AG04449 (cell line): ENCODE results near the gene IL6R.

Source experiments
- CTCF ChIA-PET: fragments of 350-600 bp; formaldehyde crosslinking; extraction: SDS; loops from one replicate; lab custom pipeline; 2021; ENCODE audit warnings: antibody characterized with exemption; lab: Yijun Ruan, JAX
- POLR2A ChIA-PET: fragments of 400-600, 350-600 bp; formaldehyde crosslinking; extraction: SDS; loops from one replicate; lab custom pipeline; 2020; ENCODE audit warnings: antibody characterized with exemption, inconsistent platforms; lab: Yijun Ruan, JAX
- DNase-seq: peaks from one replicate; pipeline ENCODE4 v3.0.0-alpha.2; 2010; ENCODE audit warnings: low read depth, low spot score
- H3K4me3 ChIP-seq: 2 replicates; pipeline ENCODE4 v1.5.1; 2011; ENCODE audit warnings: low read depth, mild to moderate bottlenecking, control low read depth, low read length
- CTCF ChIP-seq: IDR thresholded peaks from one replicate; pipeline ENCODE4 v1.5.1; 2011; ENCODE audit warnings: mild to moderate bottlenecking, moderate library complexity, low read length, control low read depth, inconsistent platforms; ENCODE audit not compliant: insufficient read depth; ENCODE audit errors: missing control alignments

The IL6R gene

GRCh38 chr1:154422521-154422920 lies 17.4 kb downstream of the IL6R start:
- CTCF ChIA-PET: interaction anchor here (0.7 to 1.2 kb wide), 2 partner anchors 16 to 87 kb away, joined by 3 read pairs; no protein-coding TSS in a partner anchor
- no peak overlapping the region for H3K4me3 ChIP-seq
- POLR2A ChIA-PET: no interaction called here
- no peak for TF ChIP-seq CTCF
- no peak for DNase-seq

GRCh38 chr1:154423304-154423987 lies 18.3 kb downstream of the IL6R start:
- CTCF ChIA-PET: interaction anchor here (1.0 to 1.7 kb wide), 4 partner anchors 14 to 88 kb away, joined by 3 to 5 read pairs (median 4); no protein-coding TSS in a partner anchor
- POLR2A ChIA-PET: interaction anchor here (0.6 kb wide), 2 partner anchors 34 to 55 kb away, joined by 3 read pairs; no protein-coding TSS in a partner anchor
- no peak overlapping the region for H3K4me3 ChIP-seq
- TF ChIP-seq CTCF: no peak
- DNase-seq: no peak

GRCh38 chr1:154423988-154424326 lies 18.8 kb downstream of the IL6R start:
- POLR2A ChIA-PET: interaction anchor here (0.6 kb wide), 2 partner anchors 34 to 55 kb away, joined by 3 read pairs; no protein-coding TSS in a partner anchor
- no peak overlapping the region for H3K4me3 ChIP-seq
- DNase-seq: no peak
- TF ChIP-seq CTCF: no peak
- CTCF ChIA-PET: interaction anchor here (1.0 to 1.7 kb wide), 3 partner anchors 15 to 88 kb away, joined by 3 to 5 read pairs (median 5); no protein-coding TSS in a partner anchor

- ChIA-PET POLR2A (no interaction called here), CTCF (no interaction called here)
- TF ChIP-seq CTCF: no peak
- no peak overlapping the region for H3K4me3 ChIP-seq
- DNase-seq: no peak
These were observed 20.0 kb downstream of the IL6R start for GRCh38 chr1:154425172-154425571.

- ChIA-PET POLR2A (no interaction called here), CTCF (interaction anchor here (0.9 kb wide), 1 partner anchor 101 kb away, joined by 3 read pairs; no protein-coding TSS in a partner anchor)
- no peak for TF ChIP-seq CTCF
- DNase-seq: no peak
- no peak overlapping the region for H3K4me3 ChIP-seq
These were observed 22.3 kb downstream of the IL6R start for GRCh38 chr1:154427173-154428139.
